Uterus (tissue), 4 donors: ENCODE measurements around the gene P3H4. TPM values are rescaled to one million over a fixed set of nuclear protein-coding genes. Genes with fewer than 3 reads are reported as not detected.

Source experiments
- DNase-seq, 2 donors: peaks; one replicate each; pipeline ENCODE4 v3.0.0-alpha.2; 2019 to 2020
- H3K27ac ChIP-seq, 2 donors: fragments of 200-600 bp; sonication (generic); 1 replicate in 1 of 2; 2 replicates in 1 of 2; pipeline ENCODE4 v1.5.1; 2016 to 2018
- H3K27me3 ChIP-seq, 2 donors: fragments of 200-600 bp; sonication (generic); one replicate each; pipeline ENCODE4 v1.5.1; 2018 to 2019; ENCODE audit warnings: control low read depth in 1 of 2
- H3K36me3 ChIP-seq, 2 donors: fragments of 200-600 bp; sonication (generic); one replicate each; pipeline ENCODE4 v1.5.1; 2019; ENCODE audit warnings: control low read depth in 1 of 2
- H3K4me1 ChIP-seq, 2 donors: fragments of 200-600 bp; sonication (generic); one replicate each; pipeline ENCODE4 v1.5.1; 2018 to 2019; ENCODE audit warnings: control low read depth in 1 of 2
- H3K4me3 ChIP-seq, 2 donors: fragments of 200-600 bp; sonication (generic); 1 replicate in 1 of 2; 2 replicates in 1 of 2; pipeline ENCODE4 v1.5.1; 2018 to 2019; ENCODE audit warnings: mild to moderate bottlenecking in 1 of 2
- H3K9me3 ChIP-seq, 2 donors: fragments of 200-600 bp; sonication (generic); one replicate each; pipeline ENCODE4 v1.5.1; 2019; ENCODE audit warnings: control low read depth in 1 of 2
- CTCF ChIP-seq, 4 experiments: fragments of 200-600 bp in 2 of 4; fragments of 450-650 bp in 2 of 4; sonication (generic) in 2 of 4; IDR thresholded peaks; one replicate each; pipeline ENCODE4 v1.5.1; 2016 to 2019; ENCODE audit warnings: antibody characterized with exemption in 4 of 4, mild to moderate bottlenecking in 2 of 4, moderate library complexity in 1 of 4
- POLR2A ChIP-seq, 2 donors: fragments of 450-650 bp; IDR thresholded peaks; one replicate each; pipeline ENCODE4 v1.6.1; 2016; ENCODE audit warnings: antibody characterized with exemption in 2 of 2, mild to moderate bottlenecking in 1 of 2, moderate library complexity in 1 of 2
- intact Hi-C: fragments of 100-400 bp; cut with DNase I; formaldehyde crosslinking; loops from one replicate; pipeline ENCODE4 v1.15.1; 2023; ENCODE audit warnings: low total_unique reads
- total RNA-seq, 4 donors: library from RNA; depleted of rRNA in 3 of 4; stranded (reverse); fragments of >200 nt in 3 of 4; gene quantifications; one replicate each; pipeline versions ENCODE4 v1.1.0 to v1.2.4, GENCODE V29; 2014 to 2023
- donor health status: DM: yes; HTN: yes; CAD: no.

The P3H4 gene
- total RNA-seq, 4 donors from 2014 or later: 10.0 to 67.0 (median 35.1) TPM

- Histone ChIP-seq H3K36me3 (no peaks in the 10 kb centered on the region), H3K27ac (peak overlapping the region in 1 of 2 donors; percentile 53), H3K4me3 (no peak overlapping the region), H3K9me3 (no peaks in the 10 kb centered on the region), H3K27me3 (no peaks in the 10 kb centered on the region), H3K4me1 (peaks cover 0 to 28% of the 10 kb centered on the region in 2 donors)
- no peak for TF ChIP-seq POLR2A (IDR thresholded peaks at IDR 0.05)
- no peak for TF ChIP-seq CTCF (IDR thresholded peaks at IDR 0.05)
- no peak for DNase-seq
- intact Hi-C loops: no loop called here
These were observed 40.2 kb downstream of the P3H4 start for GRCh38 chr17:41771389-41772206.

GRCh38 chr17:41769985-41770384 is 41.8 kb downstream of the P3H4 start:
- Histone ChIP-seq H3K27me3 (no peaks in the 10 kb centered on the region), H3K4me1 (peaks cover 0 to 14% of the 10 kb centered on the region in 2 donors), H3K36me3 (no peaks in the 10 kb centered on the region), H3K9me3 (no peaks in the 10 kb centered on the region), H3K4me3 (no peak overlapping the region), H3K27ac (no peak overlapping the region)
- TF ChIP-seq POLR2A (IDR thresholded peaks at IDR 0.05) (no peak), CTCF (IDR thresholded peaks at IDR 0.05) (no peak)
- no peak for DNase-seq
- intact Hi-C loops: no loop called here

- TF ChIP-seq POLR2A (IDR thresholded peaks at IDR 0.05) (no peak), CTCF (IDR thresholded peaks at IDR 0.05) (no peak)
- intact Hi-C loops: no loop called here
- Histone ChIP-seq H3K27me3 (no peaks in the 10 kb centered on the region), H3K27ac (no peak overlapping the region), H3K9me3 (no peaks in the 10 kb centered on the region), H3K36me3 (no peaks in the 10 kb centered on the region), H3K4me1 (peaks cover 0 to 14% of the 10 kb centered on the region in 2 donors), H3K4me3 (no peak overlapping the region)
- no peak for DNase-seq
These were observed 42.3 kb downstream of the P3H4 start for GRCh38 chr17:41769346-41769862.

GRCh38 chr17:41768682-41769288 is 43.0 kb downstream of the P3H4 start:
- no peak overlapping the region for H3K4me3 ChIP-seq
- H3K36me3 ChIP-seq: no peaks in the 10 kb centered on the region
- no peaks in the 10 kb centered on the region for H3K9me3 ChIP-seq
- no peak for TF ChIP-seq CTCF (IDR thresholded peaks at IDR 0.05)
- TF ChIP-seq POLR2A (IDR thresholded peaks at IDR 0.05): no peak
- no peak for DNase-seq
- peaks cover 0 to 10% of the 10 kb centered on the region in 2 donors for H3K4me1 ChIP-seq
- intact Hi-C loops: no loop called here
- no peaks in the 10 kb centered on the region for H3K27me3 ChIP-seq
- no peak overlapping the region for H3K27ac ChIP-seq
